ENCODE data around the gene PRG3. TPM values are rescaled to one million over a fixed set of nuclear protein-coding genes. Genes with fewer than 3 reads are reported as not detected.

The PRG3 gene
- polyA plus RNA-seq, 3 donors: not detected

DNA sequence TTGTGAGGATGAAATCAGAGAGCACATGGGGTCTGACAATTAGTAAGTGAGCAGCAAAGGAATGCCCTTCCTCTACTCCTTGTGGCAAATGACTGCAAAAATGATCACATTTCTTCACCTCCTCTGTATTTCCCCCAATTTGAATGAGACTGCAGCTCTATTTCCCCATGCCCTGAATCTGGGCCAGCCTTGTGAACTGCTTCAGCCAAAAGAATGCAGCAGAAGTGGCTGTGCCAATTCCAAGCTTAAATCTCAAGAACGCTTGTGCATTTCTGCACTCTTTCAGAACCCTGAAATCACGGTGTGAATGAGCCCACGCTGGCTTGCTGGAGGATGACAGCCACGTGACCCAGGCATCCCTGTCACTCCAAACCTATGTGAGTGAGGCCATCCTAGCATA, 36.1 kb upstream of the PRG3 start:
- Histone ChIP-seq H3K79me2 (ENCODE audit: insufficient read depth, low read length) (peaks cover 79% of the 10 kb centered on the region), H3K9ac (ENCODE audit: insufficient read depth, low read length, poor library complexity, severe bottlenecking) (no peak overlapping the region), H3K36me3 (replicated peaks in 1 of 2; ENCODE audit: control insufficient read depth in 1 of 2, insufficient read depth in 2 of 2, low read length in 2 of 2) (peaks cover 91 to 100% of the 10 kb centered on the region in 2 donors), H3K4me1 (ENCODE audit: control insufficient read depth in 1 of 2, insufficient read depth in 2 of 2, low read length in 2 of 2) (peaks cover 0 to 5% of the 10 kb centered on the region in 2 donors), H2AFZ (ENCODE audit: insufficient read depth, low read depth, low read length, poor library complexity, severe bottlenecking) (no peak overlapping the region), H3K9me3 (replicated peaks in 1 of 2; ENCODE audit: control insufficient read depth in 1 of 2, insufficient read depth in 1 of 2, low read length in 2 of 2) (no peaks in the 10 kb centered on the region), H3K27ac (ENCODE audit: low read depth in 1 of 2, low read length in 2 of 2) (peak overlapping the region in 1 of 2 donors; percentile 12), H4K20me1 (ENCODE audit: insufficient read depth, low read length) (peaks cover 91% of the 10 kb centered on the region), H3K27me3 (ENCODE audit: control insufficient read depth in 2 of 2, insufficient read depth in 2 of 2, low read length in 2 of 2) (no peaks in the 10 kb centered on the region), H3K4me3 (replicated peaks in 1 of 3; ENCODE audit: low read depth in 2 of 3, low read length in 3 of 3) (no peak overlapping the region), H3K4me2 (replicated peaks; ENCODE audit: extremely low read depth, low read length, poor library complexity, severe bottlenecking) (no peak overlapping the region)
- WGBS (ENCODE audit: insufficient coverage): 95% methylated on average over 4 of the region's 4 CpGs
- H3K4me3 Mint-ChIP-seq: no peak overlapping the region
- peaks cover 0 to 4% (median 0%) of the 10 kb centered on the region in 7 donors for H3K9me3 Mint-ChIP-seq
- peaks cover 84 to 96% of the 10 kb centered on the region in 2 donors for H3K36me3 Mint-ChIP-seq
- H3K27me3 Mint-ChIP-seq (ENCODE audit: low read depth in 3 of 3): peaks cover 0 to 3% (median 1%) of the 10 kb centered on the region in 3 donors
- H3K27ac Mint-ChIP-seq: peak overlapping the region in 2 of 7 donors; percentile 6 to 43
- peaks cover 6% of the 10 kb centered on the region for H3K4me1 Mint-ChIP-seq
- intact Hi-C loops (cut with micrococcal nuclease): no loop called here
- no peak for DNase-seq
- TF ChIP-seq, protein P1, sequence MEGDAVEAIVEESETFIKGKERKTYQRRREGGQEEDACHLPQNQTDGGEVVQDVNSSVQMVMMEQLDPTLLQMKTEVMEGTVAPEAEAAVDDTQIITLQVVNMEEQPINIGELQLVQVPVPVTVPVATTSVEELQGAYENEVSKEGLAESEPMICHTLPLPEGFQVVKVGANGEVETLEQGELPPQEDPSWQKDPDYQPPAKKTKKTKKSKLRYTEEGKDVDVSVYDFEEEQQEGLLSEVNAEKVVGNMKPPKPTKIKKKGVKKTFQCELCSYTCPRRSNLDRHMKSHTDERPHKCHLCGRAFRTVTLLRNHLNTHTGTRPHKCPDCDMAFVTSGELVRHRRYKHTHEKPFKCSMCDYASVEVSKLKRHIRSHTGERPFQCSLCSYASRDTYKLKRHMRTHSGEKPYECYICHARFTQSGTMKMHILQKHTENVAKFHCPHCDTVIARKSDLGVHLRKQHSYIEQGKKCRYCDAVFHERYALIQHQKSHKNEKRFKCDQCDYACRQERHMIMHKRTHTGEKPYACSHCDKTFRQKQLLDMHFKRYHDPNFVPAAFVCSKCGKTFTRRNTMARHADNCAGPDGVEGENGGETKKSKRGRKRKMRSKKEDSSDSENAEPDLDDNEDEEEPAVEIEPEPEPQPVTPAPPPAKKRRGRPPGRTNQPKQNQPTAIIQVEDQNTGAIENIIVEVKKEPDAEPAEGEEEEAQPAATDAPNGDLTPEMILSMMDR (IDR thresholded peaks at IDR 0.05): no peak

DNA sequence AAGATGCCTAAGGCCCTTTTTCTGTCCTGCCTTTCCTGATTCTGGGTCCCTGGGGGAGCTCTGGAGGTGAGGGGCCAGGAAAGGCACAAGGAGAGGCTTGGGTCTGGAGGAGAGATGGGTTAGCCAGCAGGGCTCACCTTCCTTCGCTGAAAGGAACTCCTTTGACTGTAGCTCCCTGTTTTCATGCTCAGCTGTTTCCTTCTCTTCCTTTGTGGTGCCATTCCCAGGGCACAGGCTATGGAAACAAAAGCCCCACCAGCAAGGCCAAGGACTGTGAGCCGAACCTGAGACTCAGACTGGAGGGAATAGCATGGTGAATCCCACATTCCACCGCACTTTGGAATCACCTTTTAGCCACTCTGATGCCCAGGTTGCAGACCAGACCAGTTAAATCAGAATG, 35.5 kb upstream of the PRG3 start:
- Mint-ChIP-seq H3K27me3 (ENCODE audit: low read depth in 3 of 3) (peaks cover 0 to 3% (median 1%) of the 10 kb centered on the region in 3 donors), H3K9me3 (peaks cover 0 to 5% (median 0%) of the 10 kb centered on the region in 7 donors), H3K4me3 (no peak overlapping the region), H3K27ac (peak overlapping the region in 4 of 7 donors; percentile 12 to 67 (median 38)), H3K36me3 (peaks cover 84 to 96% of the 10 kb centered on the region in 2 donors), H3K4me1 (peaks cover 6% of the 10 kb centered on the region)
- Histone ChIP-seq H3K4me2 (replicated peaks; ENCODE audit: extremely low read depth, low read length, poor library complexity, severe bottlenecking) (no peak overlapping the region), H3K4me1 (ENCODE audit: control insufficient read depth in 1 of 2, insufficient read depth in 2 of 2, low read length in 2 of 2) (peaks cover 0 to 5% of the 10 kb centered on the region in 2 donors), H3K79me2 (ENCODE audit: insufficient read depth, low read length) (peaks cover 73% of the 10 kb centered on the region), H3K9ac (ENCODE audit: insufficient read depth, low read length, poor library complexity, severe bottlenecking) (no peak overlapping the region), H4K20me1 (ENCODE audit: insufficient read depth, low read length) (peaks cover 87% of the 10 kb centered on the region), H3K27me3 (ENCODE audit: control insufficient read depth in 2 of 2, insufficient read depth in 2 of 2, low read length in 2 of 2) (no peaks in the 10 kb centered on the region), H3K9me3 (replicated peaks in 1 of 2; ENCODE audit: control insufficient read depth in 1 of 2, insufficient read depth in 1 of 2, low read length in 2 of 2) (no peaks in the 10 kb centered on the region), H3K4me3 (replicated peaks in 1 of 3; ENCODE audit: low read depth in 2 of 3, low read length in 3 of 3) (no peak overlapping the region), H3K36me3 (replicated peaks in 1 of 2; ENCODE audit: control insufficient read depth in 1 of 2, insufficient read depth in 2 of 2, low read length in 2 of 2) (peaks cover 91 to 98% of the 10 kb centered on the region in 2 donors), H3K27ac (ENCODE audit: low read depth in 1 of 2, low read length in 2 of 2) (peak overlapping the region in 1 of 2 donors; percentile 12), H2AFZ (ENCODE audit: insufficient read depth, low read depth, low read length, poor library complexity, severe bottlenecking) (no peak overlapping the region)
- 100% methylated on average over 2 of the region's 3 CpGs for WGBS (ENCODE audit: insufficient coverage)
- intact Hi-C loops (cut with micrococcal nuclease): no loop called here
- DNase-seq: no peak
- TF ChIP-seq, protein P1 (IDR thresholded peaks at IDR 0.05): no peak

Data from CD14-positive monocyte (primary cell).